Superior temporal gyrus (tissue), 1 donor: Measurements from ENCODE around the gene HIPK1.
"Not testable (repeated sequence)": the region's sequence is repeated elsewhere in the genome, so short reads cannot be mapped to it uniquely, and the experiment has no call there.

ENCODE experiments used
- DNase-seq: peaks from one replicate; pipeline ENCODE4 v3.0.0-alpha.2; 2016; ENCODE audit errors: extremely low spot score

The HIPK1 gene

DNA sequence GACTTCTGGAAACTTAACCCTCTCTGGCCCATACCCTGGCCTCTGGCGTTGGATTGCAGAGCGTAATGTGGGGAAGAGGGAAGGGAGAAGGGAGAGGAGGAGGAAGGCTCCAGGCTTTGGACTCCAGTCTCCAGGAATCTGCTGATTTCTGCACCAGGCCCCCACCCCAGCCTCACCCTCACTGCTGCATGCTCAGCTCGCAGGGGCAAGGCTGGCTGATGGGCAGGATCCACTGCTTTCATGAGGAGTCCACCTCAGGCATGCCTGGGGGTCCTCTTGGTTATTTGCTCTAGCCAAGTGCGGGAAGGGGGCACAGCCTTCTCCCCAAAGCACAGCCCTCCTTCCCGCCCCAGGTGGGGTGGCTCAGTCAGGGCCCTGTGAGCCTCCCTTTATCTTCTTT lies 53.8 kb downstream of the HIPK1 start:
- no peak for DNase-seq

DNA sequence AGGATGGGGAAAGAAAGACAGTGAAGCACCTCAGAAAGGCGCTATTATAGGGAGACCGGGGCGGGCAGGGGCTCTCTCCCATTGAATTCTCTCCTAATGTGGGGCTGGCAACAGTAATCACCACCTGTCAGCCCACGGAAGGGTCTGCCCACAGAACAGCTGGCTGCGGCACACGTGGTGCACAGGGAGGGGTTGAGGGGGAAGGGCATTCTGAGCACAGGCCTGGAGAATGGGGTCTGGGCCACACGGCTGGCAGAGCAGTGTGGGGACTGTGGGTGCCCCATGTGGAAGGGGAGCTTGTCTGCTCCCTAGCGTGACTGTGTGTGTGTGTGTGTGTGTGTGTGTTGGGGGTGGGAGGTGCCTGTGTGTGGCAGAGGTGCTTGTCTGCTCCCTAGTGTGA lies 54.3 kb downstream of the HIPK1 start:
- DNase-seq: no peak

DNA sequence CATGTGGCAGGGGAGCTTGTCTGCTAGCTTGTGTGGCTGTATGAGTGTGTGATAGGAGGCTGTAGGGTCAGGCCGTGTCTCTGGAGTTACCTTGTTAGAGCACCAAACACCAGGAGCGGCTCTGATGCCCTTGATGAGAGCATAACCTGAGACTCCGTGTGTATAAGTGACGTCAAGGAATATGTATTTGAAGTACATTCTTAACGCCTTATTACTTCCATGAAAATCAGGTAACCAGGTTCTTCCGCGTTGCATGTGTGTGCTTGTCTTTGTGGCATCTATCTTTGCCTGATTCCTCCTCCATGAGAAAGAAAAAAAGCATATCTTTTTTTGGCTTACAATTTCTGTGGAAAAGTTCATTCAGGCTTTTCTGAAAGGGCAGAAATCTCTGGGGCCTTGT lies 54.7 kb downstream of the HIPK1 start:
- no peak for DNase-seq

DNA sequence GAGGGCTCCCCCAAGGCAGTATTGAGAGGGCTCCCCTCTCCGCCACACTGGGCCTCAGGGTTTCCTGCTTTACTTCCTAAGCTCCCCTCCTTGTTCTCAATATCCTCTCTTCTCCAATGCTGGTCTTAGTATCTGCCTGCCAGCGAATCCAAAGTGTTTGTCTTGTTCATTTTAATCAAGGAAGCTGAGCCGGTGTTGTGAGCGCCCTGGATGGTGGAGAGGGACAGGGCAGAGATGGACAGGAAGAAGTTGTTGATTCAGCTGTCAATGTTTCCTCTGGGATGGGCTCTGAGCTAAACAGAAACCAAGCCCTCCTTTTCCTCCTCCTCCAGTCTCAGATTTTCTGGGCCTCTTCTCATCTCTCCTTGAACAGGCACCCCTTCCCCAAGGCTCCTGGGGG lies 55.6 kb downstream of the HIPK1 start:
- DNase-seq: no peak

DNA sequence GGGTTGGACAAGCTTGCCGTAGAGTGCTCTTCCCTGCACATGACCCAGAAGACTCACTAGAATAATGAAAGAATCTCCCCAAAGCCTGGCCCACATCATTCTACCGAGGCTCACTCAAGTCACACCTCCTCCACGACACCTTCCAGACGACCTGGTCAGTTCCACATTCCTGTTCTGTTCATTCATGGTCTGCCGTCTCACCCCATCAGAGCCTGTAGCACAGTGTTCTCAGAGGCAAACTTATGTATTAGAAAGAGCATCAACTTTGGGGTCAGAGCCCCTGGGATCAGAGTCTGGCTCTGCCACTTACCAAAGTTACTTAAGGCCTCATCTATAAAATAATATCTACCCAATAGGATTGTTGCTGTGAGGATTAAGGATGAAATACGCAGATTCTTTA lies 57.7 kb downstream of the HIPK1 start:
- DNase-seq: no peak

DNA sequence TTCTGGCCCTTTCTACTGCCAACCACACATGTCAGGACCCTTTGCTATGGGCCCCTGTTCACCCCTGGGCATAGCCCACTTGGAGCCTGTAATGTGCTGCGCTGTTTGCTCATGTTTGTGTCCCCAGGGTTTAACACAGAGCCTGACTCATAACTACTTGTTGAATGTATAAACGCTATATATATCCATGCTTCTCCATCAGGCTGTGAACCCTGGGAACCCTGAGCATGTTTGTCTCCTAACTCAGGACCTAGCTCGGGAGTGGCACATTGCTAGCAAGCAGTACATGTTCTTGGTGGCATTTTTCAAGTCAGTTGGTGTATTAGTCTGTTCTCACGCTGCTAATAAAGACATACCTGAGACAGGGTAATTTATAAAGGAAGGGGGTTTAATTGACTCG lies 58.1 kb downstream of the HIPK1 start:
- no peak for DNase-seq

DNA sequence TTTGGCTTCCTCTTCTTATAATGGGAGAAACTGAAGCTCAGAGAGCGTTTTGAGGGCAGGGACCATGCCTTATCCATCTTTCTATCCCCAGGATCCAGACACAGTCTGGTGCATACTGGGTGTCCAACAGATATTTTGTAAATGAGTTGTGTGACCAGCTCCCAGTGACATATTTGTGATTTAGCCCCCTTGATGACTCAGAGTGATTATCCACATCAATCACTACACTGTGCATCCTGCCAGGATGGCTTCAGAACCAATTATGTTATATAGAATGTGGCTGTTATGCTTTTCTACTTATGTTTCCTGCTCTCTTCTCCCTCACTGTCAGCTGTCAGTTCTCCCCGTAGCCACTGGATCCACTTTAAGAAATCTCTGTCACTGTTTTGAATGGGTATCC lies 61.4 kb downstream of the HIPK1 start:
- DNase-seq: no peak

DNA sequence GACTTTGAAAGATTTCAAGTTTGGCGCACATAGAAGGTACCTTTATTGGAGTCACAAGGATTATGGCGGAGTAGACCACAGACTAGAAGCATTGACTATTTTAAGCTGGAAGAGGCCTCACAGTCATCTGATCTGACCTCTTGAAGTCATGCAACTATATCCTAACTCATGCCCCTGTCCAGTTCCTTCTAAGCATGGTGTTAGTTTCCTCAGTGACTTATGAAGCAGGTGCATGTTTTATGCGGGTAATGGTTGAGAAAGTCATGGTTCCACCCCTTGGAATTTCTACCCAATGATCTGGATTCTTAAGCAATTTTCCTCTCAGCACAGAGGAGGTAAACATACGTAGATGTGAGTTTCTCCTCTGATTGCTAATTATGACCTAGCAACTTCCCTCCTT lies 61.8 kb downstream of the HIPK1 start:
- DNase-seq: no peak

DNA sequence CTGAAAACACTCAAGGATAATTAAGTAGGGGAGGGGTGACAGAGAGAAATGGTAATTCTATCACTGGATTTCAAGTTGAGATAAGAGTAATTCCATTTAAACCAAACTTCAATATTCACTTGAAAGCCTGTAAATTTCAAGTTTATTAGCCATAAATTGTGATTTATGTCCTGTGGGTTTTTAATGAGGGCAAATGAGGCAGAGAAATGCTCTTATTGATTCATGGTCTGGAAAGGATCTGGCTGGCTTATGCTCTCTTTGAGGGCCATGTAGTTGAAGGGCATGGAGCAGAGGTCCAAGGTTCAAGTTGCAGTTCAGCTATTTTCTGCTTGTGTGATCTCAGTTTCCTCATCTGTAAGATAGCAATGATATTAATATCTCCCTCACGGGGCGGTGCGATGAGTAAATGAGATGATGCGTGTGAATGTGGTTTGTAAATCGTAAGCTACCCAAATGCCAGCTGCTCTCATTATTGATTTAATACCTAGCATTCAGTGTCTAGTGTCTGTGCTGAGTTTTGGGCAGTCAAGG lies 62.4 kb downstream of the HIPK1 start:
- DNase-seq: no peak

DNA sequence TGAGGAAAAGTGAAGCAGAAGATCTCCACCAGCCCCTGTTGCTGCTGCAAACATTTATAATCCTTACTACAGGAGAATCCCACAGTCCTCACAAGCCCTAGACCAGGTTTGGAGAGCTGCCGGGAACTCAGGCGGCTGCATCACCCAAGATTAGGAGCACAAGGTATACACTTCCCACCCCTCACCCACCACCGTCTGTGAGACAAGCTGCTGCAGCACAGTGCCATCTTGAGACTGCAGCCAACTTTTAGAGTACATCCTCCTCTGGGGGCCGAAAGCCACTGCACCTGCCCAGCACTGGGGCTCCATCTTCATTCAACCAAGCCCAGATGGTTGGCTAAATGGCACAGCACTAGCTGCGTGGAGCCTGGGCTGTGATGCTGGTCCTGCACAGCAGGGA lies 63.9 kb downstream of the HIPK1 start:
- no peak for DNase-seq

DNA sequence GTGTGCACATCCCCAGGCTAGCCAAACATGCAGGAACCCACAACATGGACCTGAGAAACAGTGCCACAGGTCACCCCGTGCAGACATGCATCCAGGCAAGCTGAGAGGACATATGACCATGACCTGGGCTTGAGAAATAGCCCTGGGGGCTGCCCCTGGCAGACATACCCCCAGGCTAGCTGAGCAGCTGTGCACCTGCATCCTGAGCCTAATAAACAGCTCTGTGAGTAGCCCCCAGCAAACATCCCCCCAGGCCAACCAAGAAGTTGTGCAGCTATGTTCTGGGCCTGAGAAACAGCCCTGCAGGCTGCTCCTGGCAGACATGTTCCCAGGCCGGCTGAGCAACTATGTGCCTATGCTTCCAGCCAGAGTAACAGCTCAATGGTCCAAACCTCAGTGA lies 64.6 kb downstream of the HIPK1 start:
- DNase-seq: no peak

DNA sequence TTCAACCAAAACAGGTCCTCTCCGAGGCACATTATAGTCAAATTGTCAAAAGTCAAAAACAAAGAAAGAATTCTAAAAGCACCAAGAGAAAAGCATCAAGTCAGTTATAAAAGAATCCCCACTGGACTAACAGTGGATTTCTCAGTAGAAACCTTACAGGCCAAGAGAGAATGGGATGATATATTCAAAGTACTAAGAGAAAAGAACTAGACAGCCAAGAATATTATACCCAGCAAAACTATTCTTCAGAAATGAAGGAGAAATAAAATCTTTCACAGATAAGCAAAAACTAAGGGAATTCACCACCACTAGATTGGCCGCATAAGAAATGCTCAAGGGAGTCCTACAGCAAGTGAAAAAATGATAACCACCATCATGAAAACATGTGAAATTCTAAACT lies 66.3 kb downstream of the HIPK1 start:
- no peak for DNase-seq

DNA sequence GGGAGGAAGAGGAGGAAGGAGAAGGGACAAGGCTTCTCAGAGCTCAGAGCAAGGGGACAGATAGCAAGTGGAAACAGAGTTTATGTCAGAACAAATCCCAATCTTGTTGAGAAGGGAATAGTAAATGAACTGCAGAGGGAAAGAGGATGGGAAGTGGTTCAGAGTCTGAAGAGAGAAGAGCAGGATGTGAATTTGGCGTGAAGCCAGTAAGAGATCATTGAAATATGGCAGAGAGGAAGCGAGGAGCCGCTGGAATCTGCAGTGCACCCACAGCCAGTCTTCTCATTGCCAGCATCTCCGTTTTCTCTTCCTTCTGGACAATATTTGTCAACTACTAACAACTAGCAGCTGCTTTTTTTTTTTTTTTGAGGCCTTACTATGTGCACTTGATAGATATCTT lies 69.2 kb downstream of the HIPK1 start:
- DNase-seq: no peak

DNA sequence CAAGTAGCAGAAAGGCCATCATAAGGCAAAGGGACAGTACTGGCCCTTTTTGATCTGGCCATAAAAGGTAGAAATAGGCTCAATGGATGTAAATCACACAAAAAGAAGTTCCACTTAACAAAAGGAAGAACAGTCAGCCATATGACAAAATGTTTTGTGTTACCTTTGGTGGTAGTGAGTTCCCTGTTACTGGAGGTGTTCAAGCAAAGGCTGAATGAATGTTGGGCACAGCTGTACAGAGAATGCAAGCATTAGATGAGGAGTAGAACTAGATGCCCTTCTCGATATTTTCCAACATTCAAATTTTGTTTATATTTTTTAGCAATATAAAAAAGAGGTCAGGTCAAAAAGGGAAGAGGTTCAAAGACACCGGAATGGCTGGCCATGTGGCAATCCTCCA lies 70.1 kb downstream of the HIPK1 start:
- no peak for DNase-seq

DNA sequence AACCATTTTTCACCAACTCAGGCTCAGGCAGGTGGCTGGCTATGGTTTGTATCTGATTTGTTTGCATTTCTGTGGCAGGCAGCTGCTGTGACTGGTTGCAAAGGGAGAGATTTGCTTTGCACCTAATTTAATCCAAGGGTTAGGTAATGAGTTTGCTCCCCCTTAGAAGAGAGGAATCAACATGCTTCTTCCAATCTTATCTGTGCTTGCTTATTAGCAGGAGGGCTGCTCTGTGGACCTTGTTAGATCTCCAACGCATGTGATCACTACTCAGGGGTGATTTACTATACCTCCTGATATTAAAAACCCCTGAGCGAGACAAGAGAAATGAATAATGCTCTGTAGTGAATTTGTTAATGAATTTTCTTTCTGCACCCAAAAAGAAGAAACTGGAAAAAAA lies 70.7 kb downstream of the HIPK1 start:
- no peak for DNase-seq

DNA sequence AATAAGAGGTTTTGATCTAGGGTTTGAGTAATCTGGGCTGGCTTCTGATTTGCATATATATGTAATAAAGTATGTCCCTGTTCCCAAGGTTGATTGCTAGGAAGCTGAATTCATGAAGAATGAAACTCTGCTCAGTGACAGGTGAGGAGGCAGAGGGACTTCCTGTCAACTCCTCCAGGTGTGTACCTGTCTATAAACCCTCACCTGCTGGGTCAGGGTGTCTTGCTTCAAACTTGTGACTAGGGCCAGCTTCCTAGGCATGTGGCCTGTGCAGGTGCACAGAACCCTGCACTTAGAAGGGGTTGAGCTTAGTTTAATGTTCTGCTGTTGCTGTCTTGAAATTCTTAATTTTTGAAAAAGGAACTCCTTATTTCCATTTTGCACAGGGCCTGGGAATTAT lies 71.3 kb downstream of the HIPK1 start:
- DNase-seq: no peak

DNA sequence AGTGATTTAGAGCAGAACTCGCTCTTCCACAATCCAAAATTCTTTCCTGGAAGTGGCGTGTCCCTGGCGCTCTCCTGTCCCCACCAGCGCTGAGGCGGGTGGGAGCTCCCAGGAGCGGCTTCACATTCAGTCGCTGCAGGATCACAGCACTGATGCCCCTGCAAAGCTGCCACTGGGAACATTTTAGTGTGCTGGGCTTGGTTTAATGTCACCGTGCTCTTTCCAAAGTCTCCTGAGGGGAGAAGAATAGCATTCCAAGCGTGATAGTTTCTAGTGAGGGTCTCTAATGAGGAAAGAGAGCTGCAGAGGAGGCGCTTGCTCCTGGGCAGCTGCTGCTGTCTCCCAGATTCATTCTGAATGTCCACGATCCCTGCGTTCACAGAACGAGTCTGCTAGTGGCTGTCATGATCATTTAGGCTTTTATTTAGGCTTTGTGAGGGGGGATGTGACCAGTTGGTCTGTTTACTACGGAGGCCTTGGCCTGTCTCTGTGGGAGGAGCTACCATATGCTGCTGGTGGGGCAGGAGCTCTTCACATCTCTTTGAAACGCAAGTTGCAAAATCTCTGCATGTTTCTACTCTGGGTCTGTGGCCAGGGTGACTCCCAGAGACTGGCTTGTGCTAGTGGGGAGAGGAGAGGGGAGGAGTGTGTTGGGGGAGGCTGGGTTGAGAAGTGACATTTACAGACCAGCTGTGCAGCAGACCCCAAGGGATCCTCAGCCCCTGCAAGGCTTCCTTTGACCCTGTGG lies 73.5 kb downstream of the HIPK1 start:
- no peak for DNase-seq

DNA sequence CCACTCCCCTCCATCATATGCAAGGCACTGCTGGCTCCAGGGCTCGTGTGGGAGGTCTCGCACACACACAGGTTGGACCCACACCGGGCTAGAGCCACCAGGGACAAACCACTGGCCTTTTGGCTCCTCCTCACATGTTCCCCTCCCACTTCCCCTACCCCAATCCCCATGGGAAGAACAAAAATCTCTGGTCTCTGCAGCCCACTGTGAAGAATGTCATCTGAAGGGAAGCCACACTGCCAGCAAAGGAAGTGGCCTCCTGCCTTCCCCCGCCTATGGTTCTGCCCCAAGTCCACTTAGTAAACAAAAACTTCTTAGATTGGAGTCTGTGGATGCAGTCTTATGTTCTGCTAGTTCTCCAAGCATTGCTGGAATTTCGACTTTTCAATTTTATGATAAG lies 74.3 kb downstream of the HIPK1 start:
- no peak for DNase-seq

DNA sequence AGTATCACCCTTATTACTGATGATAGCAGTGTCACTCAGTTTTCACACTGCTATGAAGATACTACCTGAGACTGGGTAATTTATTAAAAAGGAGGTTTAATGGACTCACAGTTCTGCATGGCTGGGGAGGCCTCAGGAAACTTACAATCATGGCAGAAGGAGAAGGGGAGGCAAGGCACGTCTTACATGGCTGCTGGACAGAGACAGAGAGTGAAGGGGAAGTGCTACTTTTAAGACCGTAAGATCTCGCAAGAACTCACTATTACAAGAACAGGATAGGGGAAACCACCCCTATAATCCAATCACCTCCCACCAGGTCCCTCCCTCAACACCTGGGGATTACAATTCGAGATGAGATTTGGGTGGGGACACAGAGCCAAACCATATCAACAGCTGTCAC lies 77.7 kb downstream of the HIPK1 start:
- not testable (repeated sequence) for DNase-seq

DNA sequence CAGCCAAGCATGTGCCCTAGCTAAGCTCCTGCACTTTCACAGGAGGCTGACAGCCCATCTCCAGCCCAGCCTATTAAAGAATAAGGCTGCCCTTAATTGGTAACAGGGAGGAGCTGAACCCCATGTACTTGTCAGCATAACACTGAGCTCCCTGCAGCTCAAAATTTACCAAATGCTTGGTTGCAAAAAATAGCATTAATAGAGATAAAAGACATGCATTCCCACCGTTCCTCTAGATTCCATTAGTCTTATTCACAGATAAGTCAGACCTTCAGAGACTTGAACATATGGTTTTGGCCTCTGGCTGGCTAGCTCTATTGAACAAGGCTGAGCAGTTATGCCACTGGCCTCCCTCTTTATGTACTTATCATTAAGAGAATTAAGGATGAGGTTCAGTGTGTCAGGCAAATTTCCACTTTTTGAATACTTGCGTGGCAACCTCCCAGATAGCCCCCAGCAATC lies 79.4 kb downstream of the HIPK1 start:
- no peak for DNase-seq

DNA sequence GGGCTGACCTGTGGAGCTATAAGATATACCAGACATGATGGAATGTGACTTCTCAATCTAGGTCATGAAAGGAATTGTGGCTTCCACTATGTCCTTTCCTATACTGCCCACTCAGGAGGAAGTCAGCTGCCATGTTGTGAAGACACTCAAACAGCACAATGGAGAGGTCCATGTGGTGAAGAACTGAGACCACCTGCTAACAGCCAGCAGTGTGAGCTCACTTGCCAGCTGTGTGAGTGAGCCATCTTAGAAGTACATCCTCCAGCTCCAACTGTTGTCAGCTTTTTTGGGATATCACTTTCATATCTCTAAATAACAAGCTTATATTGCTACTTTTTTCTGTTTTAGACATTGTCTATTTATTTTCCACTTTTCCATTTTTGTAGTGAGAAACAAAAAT lies 79.9 kb downstream of the HIPK1 start:
- DNase-seq: no peak

DNA sequence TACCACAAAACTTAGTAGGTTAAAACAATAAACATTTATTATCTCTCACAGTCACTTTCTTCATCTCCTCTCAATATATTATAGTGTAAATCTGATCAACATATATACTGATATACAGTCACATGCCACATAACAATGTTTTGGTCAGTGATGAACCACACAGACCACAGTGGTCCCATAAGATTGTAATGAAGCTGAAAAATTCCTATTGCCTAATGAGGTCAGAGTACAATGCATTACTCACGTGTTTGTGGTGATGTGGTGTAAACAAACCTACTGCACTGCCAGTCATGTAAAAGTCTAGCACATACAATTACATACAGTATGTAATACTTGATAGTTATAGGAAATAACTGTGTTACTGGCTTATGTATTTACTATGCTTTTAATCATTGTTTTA lies 80.3 kb downstream of the HIPK1 start:
- DNase-seq: no peak

DNA sequence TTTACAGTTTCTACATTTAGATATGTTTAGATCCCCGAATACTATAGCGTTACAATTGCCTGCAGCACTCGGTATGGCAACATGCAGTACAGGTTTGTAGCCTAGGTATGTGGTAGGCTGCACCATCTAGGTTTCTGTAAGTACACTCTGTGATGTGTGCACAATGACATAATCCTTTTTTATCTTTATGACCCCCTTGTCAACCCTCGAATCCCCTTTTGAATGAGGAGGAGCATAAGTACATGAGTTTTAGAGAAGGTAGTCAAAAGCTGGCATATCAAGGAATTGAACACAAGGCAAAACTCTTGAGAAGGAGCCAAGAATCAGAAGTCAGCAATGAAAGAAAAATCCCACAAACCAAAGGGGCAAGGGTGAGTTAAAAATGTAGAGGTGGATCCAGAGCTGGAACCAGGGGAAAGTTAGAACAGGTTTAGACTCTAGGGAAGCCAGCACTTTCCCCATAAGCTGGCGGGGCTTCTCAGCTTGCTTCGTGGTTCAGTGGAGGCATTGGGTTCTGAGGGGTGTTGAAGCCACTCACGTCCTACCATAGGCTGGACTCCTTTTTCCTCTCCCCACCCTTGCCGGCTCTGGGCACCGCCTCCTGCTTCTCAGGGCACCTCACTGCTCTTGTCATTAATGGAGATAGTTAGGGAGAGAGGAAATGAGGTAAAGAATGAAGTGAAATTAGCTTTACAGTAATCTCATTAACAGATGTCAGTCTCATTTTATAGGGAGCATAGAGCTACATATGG lies 81.5 kb downstream of the HIPK1 start:
- DNase-seq: no peak
